CD4-positive, alpha-beta T cell (primary cell): ENCODE measurements around the gene TMEM106C. TPM values are rescaled to one million over a fixed set of nuclear protein-coding genes. Genes with fewer than 3 reads are reported as not detected.

Experiments used
- ATAC-seq: fragments of 200-7000 bp; cut with Tn5 transposase; one replicate; pipeline ENCODE4 v1.10.0; 2022; ENCODE audit warnings: mild to moderate bottlenecking; ENCODE audit not compliant: poor library complexity
- CTCF ChIA-PET: fragments of 350-600 bp; sonication (Branson Sonifier 250); formaldehyde crosslinking; loops from one replicate; lab custom pipeline; 2021; ENCODE audit warnings: antibody characterized with exemption, inconsistent platforms; lab: Charles Lee
- POLR2A ChIA-PET: fragments of 350-600 bp; sonication (Branson Sonifier 250); formaldehyde crosslinking; loops from one replicate; lab custom pipeline; 2021; ENCODE audit warnings: antibody characterized with exemption, inconsistent platforms; lab: Charles Lee
- DNase-seq, 14 experiments: peaks; one replicate each; pipeline ENCODE4 v3.0.0-alpha.2; 2013 to 2020; ENCODE audit warnings: mixed read lengths in 2 of 14
- H3K27ac ChIP-seq, 2 donors: one replicate each; pipeline versions ENCODE4 v1.5.1 to v1.7.0; 2013; ENCODE audit warnings: low read length in 2 of 2, low read depth in 1 of 2, mild to moderate bottlenecking in 1 of 2
- H3K27me3 ChIP-seq, 2 experiments: 1 replicate in 1 of 2; 2 replicates in 1 of 2; pipeline versions ENCODE4 v1.6.1 to v1.7.0; 2013; ENCODE audit warnings: low read length in 2 of 2, control low read depth in 1 of 2, mild to moderate bottlenecking in 1 of 2, moderate library complexity in 1 of 2; ENCODE audit not compliant: insufficient read depth in 2 of 2, control insufficient read depth in 1 of 2
- H3K36me3 ChIP-seq: one replicate; pipeline ENCODE4 v1.6.1; 2013; ENCODE audit warnings: low read length, control low read depth; ENCODE audit not compliant: insufficient read depth
- H3K4me1 ChIP-seq: one replicate; pipeline ENCODE4 v1.6.1; 2013; ENCODE audit warnings: low read length, control low read depth; ENCODE audit not compliant: insufficient read depth
- H3K4me3 ChIP-seq: one replicate; pipeline ENCODE4 v1.5.1; 2013; ENCODE audit warnings: mild to moderate bottlenecking, low read length, moderate library complexity
- H3K9me3 ChIP-seq, 2 experiments: 1 replicate in 1 of 2; 2 replicates in 1 of 2; pipeline versions ENCODE4 v1.6.1 to v1.7.0; 2013; ENCODE audit warnings: low read length in 2 of 2, mild to moderate bottlenecking in 2 of 2, control low read depth in 1 of 2, moderate library complexity in 1 of 2; ENCODE audit not compliant: control insufficient read depth in 1 of 2, insufficient read depth in 1 of 2
- H3K27ac Mint-ChIP-seq: one replicate; pipeline ENCODE4 v1.8.0; 2020; ENCODE audit warnings: mixed read lengths
- H3K27me3 Mint-ChIP-seq: one replicate; pipeline ENCODE4 v1.8.0; 2021; ENCODE audit warnings: mixed read lengths
- H3K36me3 Mint-ChIP-seq: one replicate; pipeline ENCODE4 v1.8.0; 2021; ENCODE audit warnings: low read depth, mixed read lengths
- H3K4me1 Mint-ChIP-seq: one replicate; pipeline ENCODE4 v1.8.0; 2021; ENCODE audit warnings: low read depth, mixed read lengths
- H3K4me3 Mint-ChIP-seq: one replicate; pipeline ENCODE4 v1.8.0; 2020; ENCODE audit warnings: mild to moderate bottlenecking, mixed read lengths
- H3K9me3 Mint-ChIP-seq: one replicate; pipeline ENCODE4 v1.8.0; 2020; ENCODE audit warnings: mixed read lengths
- intact Hi-C, 2 experiments: fragments of 100-400 bp; cut with DNase I in 1 of 2; cut with micrococcal nuclease in 1 of 2; formaldehyde crosslinking; loops; one replicate each; pipeline versions ENCODE4 v1.15.1 to v1.9.0; 2023 to 2025; cut with DNase I, micrococcal nuclease
- total RNA-seq, 174 experiments: library from RNA in 2 of 174; stranded (reverse) in 2 of 174; gene quantifications; one replicate each; pipeline ENCODE4 v1.2.3 and lab custom pipeline; 2021 to 2026
- TF ChIP-seq, protein P1 (sequence below): fragments of 200-600 bp; IDR thresholded peaks from one replicate; pipeline ENCODE4 v1.8.0; 2022; ENCODE audit warnings: antibody characterized with exemption, mild to moderate bottlenecking

Gene TMEM106C
- total RNA-seq, 2 experiments from 2014 or later, result 17.4 to 20.3 TPM

DNA sequence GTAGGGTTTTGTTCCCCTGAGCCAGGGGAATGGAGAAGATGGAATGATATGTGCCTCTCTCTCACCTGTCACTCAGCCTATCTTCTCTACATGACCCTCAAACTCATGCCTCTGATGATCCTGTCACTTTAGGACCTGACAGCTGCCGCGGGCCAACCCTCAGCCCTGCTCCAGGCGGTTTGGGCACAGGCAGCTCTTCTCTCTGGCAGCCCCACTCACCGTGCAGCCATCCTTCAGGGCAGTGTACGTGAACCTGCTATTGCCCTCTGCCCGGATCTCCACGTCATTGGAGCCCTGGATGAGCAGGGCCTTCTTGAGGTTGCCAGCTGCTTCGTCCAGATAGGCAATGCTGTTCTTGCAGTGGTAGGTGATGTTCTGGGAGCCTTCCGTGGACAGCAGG is 10.5 kb downstream of the TMEM106C start:
- peaks cover 12% of the 10 kb centered on the region for H3K36me3 Mint-ChIP-seq
- no peaks in the 10 kb centered on the region for H3K9me3 ChIP-seq
- no peaks in the 10 kb centered on the region for H3K4me1 Mint-ChIP-seq
- H3K27ac ChIP-seq, result no peak overlapping the region
- ChIA-PET CTCF (no interaction called here), POLR2A (interaction anchor here (0.7 kb wide), 1 partner anchor 1144 kb away, joined by 3 read pairs; no protein-coding TSS in a partner anchor)
- no peaks in the 10 kb centered on the region for H3K9me3 Mint-ChIP-seq
- H3K36me3 ChIP-seq, result peaks cover 8% of the 10 kb centered on the region
- no peak overlapping the region for H3K27ac Mint-ChIP-seq
- H3K27me3 ChIP-seq, result no peaks in the 10 kb centered on the region
- ATAC-seq (no peak), DNase-seq (no peak)
- no peaks in the 10 kb centered on the region for H3K4me1 ChIP-seq
- H3K27me3 Mint-ChIP-seq, result no peaks in the 10 kb centered on the region
- intact Hi-C loops, result no loop called here
- H3K4me3 ChIP-seq, result no peak overlapping the region
- H3K4me3 Mint-ChIP-seq, result no peak overlapping the region
- TF ChIP-seq, protein P1, sequence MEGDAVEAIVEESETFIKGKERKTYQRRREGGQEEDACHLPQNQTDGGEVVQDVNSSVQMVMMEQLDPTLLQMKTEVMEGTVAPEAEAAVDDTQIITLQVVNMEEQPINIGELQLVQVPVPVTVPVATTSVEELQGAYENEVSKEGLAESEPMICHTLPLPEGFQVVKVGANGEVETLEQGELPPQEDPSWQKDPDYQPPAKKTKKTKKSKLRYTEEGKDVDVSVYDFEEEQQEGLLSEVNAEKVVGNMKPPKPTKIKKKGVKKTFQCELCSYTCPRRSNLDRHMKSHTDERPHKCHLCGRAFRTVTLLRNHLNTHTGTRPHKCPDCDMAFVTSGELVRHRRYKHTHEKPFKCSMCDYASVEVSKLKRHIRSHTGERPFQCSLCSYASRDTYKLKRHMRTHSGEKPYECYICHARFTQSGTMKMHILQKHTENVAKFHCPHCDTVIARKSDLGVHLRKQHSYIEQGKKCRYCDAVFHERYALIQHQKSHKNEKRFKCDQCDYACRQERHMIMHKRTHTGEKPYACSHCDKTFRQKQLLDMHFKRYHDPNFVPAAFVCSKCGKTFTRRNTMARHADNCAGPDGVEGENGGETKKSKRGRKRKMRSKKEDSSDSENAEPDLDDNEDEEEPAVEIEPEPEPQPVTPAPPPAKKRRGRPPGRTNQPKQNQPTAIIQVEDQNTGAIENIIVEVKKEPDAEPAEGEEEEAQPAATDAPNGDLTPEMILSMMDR, result no peak

DNA sequence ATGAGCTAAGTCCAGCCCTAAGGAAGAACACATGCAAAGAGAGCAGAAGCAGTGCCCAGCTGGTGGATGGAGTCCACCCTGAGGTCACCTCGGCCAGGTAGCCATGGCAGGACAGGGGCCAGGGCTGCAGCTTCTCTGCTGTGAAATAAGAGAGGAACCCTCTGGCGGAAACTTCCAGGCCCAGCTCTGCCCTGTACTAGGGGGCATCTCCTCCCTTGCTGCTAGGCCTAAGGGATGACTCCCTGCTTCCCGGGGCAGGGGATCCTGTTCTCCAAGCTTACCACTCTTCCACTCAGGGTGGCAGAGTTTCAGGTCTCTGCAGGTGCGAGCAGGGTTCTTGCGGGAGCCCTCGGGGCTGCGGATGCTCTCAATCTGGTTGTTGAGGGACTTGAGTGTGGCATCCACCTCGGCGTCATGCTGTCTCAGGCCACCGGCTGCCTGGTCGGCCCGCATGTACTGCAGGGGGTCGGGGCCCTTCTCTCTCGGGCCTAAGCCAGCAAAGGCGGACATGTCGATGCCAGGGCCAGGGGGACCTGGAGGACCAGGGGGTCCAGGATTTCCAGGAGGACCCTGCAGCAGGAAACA is 11.7 kb downstream of the TMEM106C start:
- no peaks in the 10 kb centered on the region for H3K4me1 ChIP-seq
- Mint-ChIP-seq H3K27ac (no peak overlapping the region), H3K4me3 (no peak overlapping the region), H3K4me1 (no peaks in the 10 kb centered on the region), H3K36me3 (no peaks in the 10 kb centered on the region), H3K9me3 (no peaks in the 10 kb centered on the region), H3K27me3 (no peaks in the 10 kb centered on the region)
- ATAC-seq (no peak), DNase-seq (no peak)
- intact Hi-C loops, result no loop called here
- H3K4me3 ChIP-seq, result no peak overlapping the region
- CTCF ChIA-PET, result no interaction called here
- H3K36me3 ChIP-seq, result no peaks in the 10 kb centered on the region
- TF ChIP-seq, protein P1, result no peak
- H3K27me3 ChIP-seq, result no peaks in the 10 kb centered on the region
- POLR2A ChIA-PET, result interaction anchor here (0.9 kb wide), 1 partner anchor 11 kb away, joined by 3 read pairs; the partner anchor contains the start of gene TMEM106C
- H3K9me3 ChIP-seq, result no peaks in the 10 kb centered on the region
- H3K27ac ChIP-seq, result no peak overlapping the region

DNA sequence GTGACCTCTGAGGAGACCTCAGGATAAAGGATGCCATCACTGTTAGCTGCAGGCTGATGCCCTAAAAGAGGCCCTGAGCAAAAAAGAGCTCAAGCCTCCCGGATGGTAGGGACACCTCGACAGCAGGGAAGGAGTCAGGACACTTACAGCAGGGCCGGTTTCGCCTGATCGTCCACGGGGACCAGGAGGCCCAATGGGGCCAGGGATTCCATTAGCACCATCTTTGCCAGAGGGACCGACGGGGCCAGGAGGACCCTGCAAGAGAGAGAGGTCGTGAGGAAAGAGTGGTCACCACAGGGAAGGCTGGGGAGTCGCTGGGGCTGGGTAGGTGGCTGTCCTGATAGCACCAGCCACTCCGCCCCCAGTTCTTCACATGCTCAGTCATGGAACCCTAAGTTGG is 12.4 kb downstream of the TMEM106C start:
- no peak overlapping the region for H3K27ac ChIP-seq
- CTCF ChIA-PET, result no interaction called here
- Mint-ChIP-seq H3K27me3 (no peaks in the 10 kb centered on the region), H3K36me3 (no peaks in the 10 kb centered on the region), H3K4me1 (no peaks in the 10 kb centered on the region), H3K4me3 (no peak overlapping the region), H3K9me3 (no peaks in the 10 kb centered on the region), H3K27ac (no peak overlapping the region)
- TF ChIP-seq, protein P1, result no peak
- POLR2A ChIA-PET, result no interaction called here
- H3K36me3 ChIP-seq, result no peaks in the 10 kb centered on the region
- no peaks in the 10 kb centered on the region for H3K4me1 ChIP-seq
- H3K27me3 ChIP-seq, result no peaks in the 10 kb centered on the region
- DNase-seq (no peak), ATAC-seq (no peak)
- intact Hi-C loops, result no loop called here
- H3K4me3 ChIP-seq, result no peak overlapping the region
- no peaks in the 10 kb centered on the region for H3K9me3 ChIP-seq
